Measurements from ENCODE around the gene ABCD1. TPM values are rescaled to one million over a fixed set of nuclear protein-coding genes. Genes with fewer than 3 reads are reported as not detected.
"Not testable (repeated sequence)": the region's sequence is repeated elsewhere in the genome, so short reads cannot be mapped to it uniquely, and the experiment has no call there.

The ABCD1 gene
- polyA plus RNA-seq, 1 donor, result 13.4 TPM

DNA sequence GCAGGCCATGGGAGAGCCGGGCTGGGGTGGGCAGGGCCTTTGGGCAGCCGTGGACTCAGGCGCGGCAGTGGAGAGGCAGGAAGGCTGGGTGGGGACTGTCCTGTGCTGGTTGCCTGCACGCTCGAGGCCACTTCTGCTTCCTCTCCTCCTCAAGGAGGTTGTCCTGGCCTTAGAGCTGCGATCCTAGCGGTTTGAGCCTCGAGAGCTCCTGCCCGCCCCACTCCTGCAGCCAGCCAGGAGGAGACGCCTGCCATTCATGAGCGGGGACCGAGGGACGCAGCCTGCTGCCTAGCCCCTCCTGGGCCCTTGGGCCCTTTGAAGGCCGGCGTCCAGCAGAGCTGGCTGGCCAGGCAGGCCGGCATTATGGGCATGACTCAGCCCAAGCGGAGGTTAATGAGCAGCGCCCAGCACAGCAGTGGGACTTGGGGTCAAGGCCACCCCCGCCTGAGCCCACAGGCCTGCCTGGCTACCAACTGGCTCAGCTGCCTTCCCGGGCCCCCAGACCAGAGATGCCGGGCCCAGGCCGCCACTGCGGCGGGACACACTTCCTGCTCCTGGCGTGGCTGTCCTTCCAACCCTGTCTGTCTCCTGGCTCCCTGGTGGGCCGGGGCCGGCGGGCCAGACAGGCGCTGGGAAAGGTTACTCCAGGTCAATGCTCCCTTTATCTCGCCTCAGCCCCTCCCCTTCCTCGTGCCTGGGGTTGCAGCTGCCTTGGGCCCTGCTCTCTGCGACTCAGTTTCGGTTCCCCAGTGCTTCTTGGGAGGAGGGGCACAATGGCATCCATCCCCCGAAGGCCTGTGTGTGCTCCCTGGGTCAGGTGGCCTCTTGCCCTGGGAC is 1.8 kb downstream of the ABCD1 start:
- Histone ChIP-seq H3K9me3 (ENCODE audit: control insufficient read depth, low read depth, low read length) (peaks cover 7% of the 10 kb centered on the region), H3K4me1 (ENCODE audit: control insufficient read depth, insufficient read depth, low read length) (peaks cover 36% of the 10 kb centered on the region), H3K36me3 (ENCODE audit: control insufficient read depth, insufficient read depth, low read length) (peaks cover 11% of the 10 kb centered on the region), H3K27me3 (ENCODE audit: control insufficient read depth, insufficient read depth, low read length) (no peaks in the 10 kb centered on the region), H3K4me3 (ENCODE audit: low read length) (peak overlapping the region; percentile 28), H3K27ac (ENCODE audit: low read length) (peak overlapping the region; percentile 92)
- WGBS (ENCODE audit: insufficient coverage, low lambda C conversion rate), result no CpG with 5 or more reads among the region's 35 CpGs
- DNase-seq, result peak; percentile 64 to 81

- Histone ChIP-seq H3K4me1 (ENCODE audit: control insufficient read depth, insufficient read depth, low read length) (peaks cover 32% of the 10 kb centered on the region), H3K4me3 (ENCODE audit: low read length) (no peak overlapping the region)
These were observed 2.7 kb downstream of the ABCD1 start for GRCh38 chrX:153727123-153727931.

DNA sequence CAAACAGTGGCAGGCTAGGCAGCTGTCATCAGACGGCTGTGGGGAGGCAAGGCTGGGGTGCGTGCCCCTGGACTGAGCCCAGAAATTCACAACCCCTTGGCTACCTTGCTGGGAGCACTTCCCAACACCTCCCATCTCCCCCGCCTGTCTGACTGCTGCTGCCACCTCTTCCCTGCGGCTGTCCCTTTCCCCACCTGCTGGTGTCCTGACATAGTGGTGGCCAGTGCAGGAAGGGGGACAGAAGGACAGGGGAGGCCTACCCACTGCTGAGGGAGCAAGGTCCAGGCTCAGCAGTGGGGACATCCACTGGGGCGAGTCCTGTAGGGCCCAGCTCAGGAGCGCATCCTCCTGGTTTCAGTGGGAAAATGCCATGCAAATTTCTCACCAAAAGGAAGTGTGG is 3.4 kb downstream of the ABCD1 start:
- Histone ChIP-seq H3K9me3 (ENCODE audit: control insufficient read depth, low read depth, low read length) (peaks cover 7% of the 10 kb centered on the region), H3K4me1 (ENCODE audit: control insufficient read depth, insufficient read depth, low read length) (peaks cover 27% of the 10 kb centered on the region), H3K4me3 (ENCODE audit: low read length) (no peak overlapping the region), H3K36me3 (ENCODE audit: control insufficient read depth, insufficient read depth, low read length) (peaks cover 4% of the 10 kb centered on the region), H3K27me3 (ENCODE audit: control insufficient read depth, insufficient read depth, low read length) (no peaks in the 10 kb centered on the region), H3K27ac (ENCODE audit: low read length) (peak overlapping the region; percentile 92)
- no peak for DNase-seq
- no CpG with 5 or more reads among the region's 6 CpGs for WGBS (ENCODE audit: insufficient coverage, low lambda C conversion rate)

More at GRCh38 chrX:153727123-153727931, 2.7 kb downstream of the ABCD1 start:
- WGBS (ENCODE audit: insufficient coverage, low lambda C conversion rate), result no CpG with 5 or more reads among the region's 23 CpGs
- DNase-seq, result no peak
- H3K36me3 ChIP-seq (ENCODE audit: control insufficient read depth, insufficient read depth, low read length), result peaks cover 6% of the 10 kb centered on the region
- H3K9me3 ChIP-seq (ENCODE audit: control insufficient read depth, low read depth, low read length), result peaks cover 7% of the 10 kb centered on the region
- H3K27me3 ChIP-seq (ENCODE audit: control insufficient read depth, insufficient read depth, low read length), result no peaks in the 10 kb centered on the region
- peak overlapping the region; percentile 92 for H3K27ac ChIP-seq (ENCODE audit: low read length)

- H3K4me3 ChIP-seq (ENCODE audit: low read length), result no peak overlapping the region
- H3K27ac ChIP-seq (ENCODE audit: low read length), result no peak overlapping the region
- H3K36me3 ChIP-seq (ENCODE audit: control insufficient read depth, insufficient read depth, low read length), result peaks cover 6% of the 10 kb centered on the region
- H3K9me3 ChIP-seq (ENCODE audit: control insufficient read depth, low read depth, low read length), result peaks cover 7% of the 10 kb centered on the region
- H3K27me3 ChIP-seq (ENCODE audit: control insufficient read depth, insufficient read depth, low read length), result no peaks in the 10 kb centered on the region
- no peak for DNase-seq
- WGBS (ENCODE audit: insufficient coverage, low lambda C conversion rate), result no CpG with 5 or more reads among the region's 23 CpGs
- H3K4me1 ChIP-seq (ENCODE audit: control insufficient read depth, insufficient read depth, low read length), result peaks cover 27% of the 10 kb centered on the region
These were observed 4.4 kb downstream of the ABCD1 start for GRCh38 chrX:153728951-153729631.

DNA sequence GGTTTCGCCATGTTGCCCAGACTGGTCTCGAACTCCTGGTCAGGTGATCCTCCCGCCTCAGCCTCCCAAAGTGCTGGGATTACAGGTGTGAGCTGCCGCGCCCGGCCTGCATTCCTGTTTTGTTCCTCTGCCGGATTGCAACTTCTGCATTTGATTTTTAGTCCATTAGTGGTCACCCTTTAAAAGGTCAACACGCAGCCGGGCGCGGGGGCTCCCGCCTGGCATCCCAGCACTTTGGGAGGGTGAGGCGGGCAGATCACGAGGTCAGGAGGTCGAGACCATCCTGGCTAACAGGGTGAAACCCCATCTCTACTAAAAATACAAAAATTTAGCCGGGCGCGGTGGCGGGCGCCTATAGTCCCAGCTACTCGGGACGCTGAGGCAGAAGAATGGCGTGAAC is 5.5 kb downstream of the ABCD1 start:
- H3K27me3 ChIP-seq (ENCODE audit: control insufficient read depth, insufficient read depth, low read length); H3K4me3 ChIP-seq (ENCODE audit: low read length); DNase-seq; H3K9me3 ChIP-seq (ENCODE audit: control insufficient read depth, low read depth, low read length); H3K27ac ChIP-seq (ENCODE audit: low read length); H3K36me3 ChIP-seq (ENCODE audit: control insufficient read depth, insufficient read depth, low read length): not testable (repeated sequence)
- no CpG with 5 or more reads among the region's 23 CpGs for WGBS (ENCODE audit: insufficient coverage, low lambda C conversion rate)
- H3K4me1 ChIP-seq (ENCODE audit: control insufficient read depth, insufficient read depth, low read length), result peaks cover 27% of the 10 kb centered on the region

- no peaks in the 10 kb centered on the region for H3K27me3 ChIP-seq (ENCODE audit: control insufficient read depth, insufficient read depth, low read length)
- DNase-seq, result no peak
- no peak overlapping the region for H3K4me3 ChIP-seq (ENCODE audit: low read length)
- peaks cover 20% of the 10 kb centered on the region for H3K4me1 ChIP-seq (ENCODE audit: control insufficient read depth, insufficient read depth, low read length)
- H3K9me3 ChIP-seq (ENCODE audit: control insufficient read depth, low read depth, low read length), result no peaks in the 10 kb centered on the region
- WGBS (ENCODE audit: insufficient coverage, low lambda C conversion rate), result no CpG with 5 or more reads among the region's 6 CpGs
- H3K36me3 ChIP-seq (ENCODE audit: control insufficient read depth, insufficient read depth, low read length), result peaks cover 6% of the 10 kb centered on the region
- no peak overlapping the region for H3K27ac ChIP-seq (ENCODE audit: low read length)
These were observed 6.6 kb downstream of the ABCD1 start for GRCh38 chrX:153731117-153731844.

DNA sequence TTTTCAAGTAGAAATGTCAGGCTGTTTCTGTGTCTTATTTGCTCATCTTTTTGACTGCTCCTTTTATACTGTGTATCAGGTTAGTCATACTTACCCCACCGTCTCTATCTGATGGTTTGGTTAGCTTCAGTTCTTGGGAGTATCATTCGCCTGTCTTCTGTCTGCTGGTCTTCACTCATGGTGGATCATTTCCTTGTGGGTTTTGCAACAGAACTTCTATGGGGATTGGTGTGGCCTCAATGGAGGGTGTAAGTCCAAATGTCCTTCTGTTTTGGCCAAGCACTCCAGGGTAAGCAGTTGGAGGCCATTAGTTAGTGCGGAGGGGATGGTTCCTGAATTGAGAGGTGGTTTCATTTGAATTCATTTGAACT is 7.2 kb downstream of the ABCD1 start:
- Histone ChIP-seq H3K27me3 (ENCODE audit: control insufficient read depth, insufficient read depth, low read length) (no peaks in the 10 kb centered on the region), H3K36me3 (ENCODE audit: control insufficient read depth, insufficient read depth, low read length) (peaks cover 6% of the 10 kb centered on the region), H3K4me3 (ENCODE audit: low read length) (no peak overlapping the region), H3K9me3 (ENCODE audit: control insufficient read depth, low read depth, low read length) (no peaks in the 10 kb centered on the region), H3K4me1 (ENCODE audit: control insufficient read depth, insufficient read depth, low read length) (peaks cover 15% of the 10 kb centered on the region), H3K27ac (ENCODE audit: low read length) (no peak overlapping the region)
- no CpG with 5 or more reads among the region's 3 CpGs for whole genome bisulfite sequencing (ENCODE audit: insufficient coverage, low lambda C conversion rate)
- no peak for DNase-seq

DNA sequence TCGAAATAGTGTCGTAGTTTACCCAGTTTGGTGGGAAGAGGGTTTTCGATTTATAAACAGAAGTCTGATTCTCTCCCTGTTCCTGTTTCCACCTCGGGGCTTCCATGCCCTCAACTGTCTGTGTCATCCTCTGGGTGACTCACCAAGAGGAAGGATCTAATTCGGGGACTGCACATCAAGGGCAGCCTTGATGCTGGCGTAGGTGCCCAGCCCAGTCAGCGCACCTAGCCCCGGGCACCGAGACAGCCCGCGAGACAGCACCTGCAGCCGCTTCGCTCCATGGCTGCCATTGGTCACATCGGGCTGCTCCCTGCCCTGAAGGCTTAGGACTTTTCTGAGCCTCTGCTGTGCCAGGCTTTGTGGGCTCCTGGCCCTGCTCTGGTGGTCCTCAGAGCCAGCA is 7.7 kb downstream of the ABCD1 start:
- no CpG with 5 or more reads among the region's 14 CpGs for WGBS (ENCODE audit: insufficient coverage, low lambda C conversion rate)
- peaks cover 9% of the 10 kb centered on the region for H3K4me1 ChIP-seq (ENCODE audit: control insufficient read depth, insufficient read depth, low read length)
- no peaks in the 10 kb centered on the region for H3K9me3 ChIP-seq (ENCODE audit: control insufficient read depth, low read depth, low read length)
- H3K27ac ChIP-seq (ENCODE audit: low read length), result no peak overlapping the region
- no peak overlapping the region for H3K4me3 ChIP-seq (ENCODE audit: low read length)
- H3K36me3 ChIP-seq (ENCODE audit: control insufficient read depth, insufficient read depth, low read length), result peaks cover 9% of the 10 kb centered on the region
- DNase-seq, result no peak
- H3K27me3 ChIP-seq (ENCODE audit: control insufficient read depth, insufficient read depth, low read length), result no peaks in the 10 kb centered on the region

DNA sequence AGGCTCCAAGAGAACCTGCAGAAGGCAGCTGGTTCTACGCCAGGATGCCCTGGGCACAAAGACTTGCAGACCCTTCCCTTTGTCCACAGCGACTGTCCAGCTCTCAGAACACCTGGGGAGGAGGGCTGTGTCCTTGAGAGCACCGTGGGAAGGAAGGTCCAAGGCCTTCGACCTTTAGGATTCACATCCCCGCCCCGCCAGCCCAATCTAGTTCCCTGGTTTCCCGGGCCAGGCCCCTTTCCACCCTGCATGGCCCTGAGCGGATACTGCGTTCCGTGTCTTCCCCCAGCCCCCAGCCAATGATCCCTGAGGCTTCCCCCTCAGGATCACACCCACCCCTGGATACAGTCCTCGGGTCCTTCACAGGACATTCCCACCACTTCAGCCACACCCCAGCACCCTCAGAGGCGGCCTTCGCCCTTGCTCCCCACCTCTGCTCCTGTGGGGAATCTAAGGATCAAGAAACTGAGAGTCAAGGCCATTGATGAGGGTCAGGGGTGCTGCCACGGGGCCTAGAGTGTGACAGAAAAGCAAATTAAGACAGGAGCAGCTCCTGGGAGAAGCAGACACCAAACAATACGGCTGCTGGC is 9.1 kb downstream of the ABCD1 start:
- Histone ChIP-seq H3K27ac (ENCODE audit: low read length) (no peak overlapping the region), H3K4me1 (ENCODE audit: control insufficient read depth, insufficient read depth, low read length) (no peaks in the 10 kb centered on the region), H3K36me3 (ENCODE audit: control insufficient read depth, insufficient read depth, low read length) (peaks cover 9% of the 10 kb centered on the region), H3K27me3 (ENCODE audit: control insufficient read depth, insufficient read depth, low read length) (no peaks in the 10 kb centered on the region), H3K4me3 (ENCODE audit: low read length) (no peak overlapping the region), H3K9me3 (ENCODE audit: control insufficient read depth, low read depth, low read length) (no peaks in the 10 kb centered on the region)
- DNase-seq, result no peak
- no CpG with 5 or more reads among the region's 15 CpGs for WGBS (ENCODE audit: insufficient coverage, low lambda C conversion rate)

Measured in large intestine (tissue), 3 donors.